Heart left ventricle (tissue), 16 donors: ENCODE results near the gene SRR. TPM values are rescaled to one million over a fixed set of nuclear protein-coding genes. Genes with fewer than 3 reads are reported as not detected.

Source experiments
- ATAC-seq, 4 donors: fragments of 200-7000 bp; cut with Tn5 transposase; one replicate each; pipeline ENCODE4 v1.9.1; 2020 to 2022; ENCODE audit warnings: moderate library complexity in 4 of 4, mild to moderate bottlenecking in 3 of 4, moderate number of reproducible peaks in 1 of 4
- DNase-seq, 5 donors: peaks; one replicate each; pipeline ENCODE4 v3.0.0-alpha.2; 2020
- H3K27ac ChIP-seq, 12 donors: fragments of 200-600 bp; sonication (generic) in 4 of 12; one replicate each; pipeline versions ENCODE4 v1.5.0 to v1.8.0; 2016 to 2022; ENCODE audit warnings: mild to moderate bottlenecking in 2 of 12
- H3K27me3 ChIP-seq, 9 donors: fragments of 200-600 bp; sonication (generic) in 2 of 9; one replicate each; pipeline versions ENCODE4 v1.5.1 to v1.8.0; 2016 to 2022; ENCODE audit warnings: mild to moderate bottlenecking in 3 of 9
- H3K36me3 ChIP-seq, 9 donors: fragments of 200-600 bp; sonication (generic) in 2 of 9; one replicate each; pipeline versions ENCODE4 v1.5.0 to v1.8.0; 2018 to 2022; ENCODE audit warnings: mild to moderate bottlenecking in 2 of 9
- H3K4me1 ChIP-seq, 12 donors: fragments of 200-600 bp; sonication (generic) in 4 of 12; one replicate each; pipeline versions ENCODE4 v1.5.0 to v1.8.0; 2016 to 2022; ENCODE audit warnings: mild to moderate bottlenecking in 3 of 12
- H3K4me3 ChIP-seq, 12 donors: fragments of 200-600 bp; sonication (generic) in 4 of 12; one replicate each; pipeline versions ENCODE4 v1.5.0 to v1.8.0; 2017 to 2022; ENCODE audit warnings: mild to moderate bottlenecking in 9 of 12, moderate library complexity in 4 of 12
- H3K9me3 ChIP-seq, 12 donors: fragments of 200-600 bp; sonication (generic) in 4 of 12; one replicate each; pipeline versions ENCODE4 v1.5.0 to v1.8.0; 2016 to 2022; ENCODE audit warnings: mild to moderate bottlenecking in 1 of 12
- POLR2A ChIP-seq, 2 donors: fragments of 450-650 bp; IDR thresholded peaks; one replicate each; pipeline ENCODE4 v1.6.1; 2017; ENCODE audit warnings: antibody characterized with exemption in 2 of 2, mild to moderate bottlenecking in 2 of 2, moderate library complexity in 2 of 2
- WGBS, 4 donors: extraction: QIAGEN DNeasy Blood & Tissue Kit in 2 of 4; methylation state at CpG; one replicate each; pipeline versions ENCODE4 v1.1.5 to v1.1.7; 2013 to 2018; 5-methylcytosine and 5-hydroxymethylcytosine counted together
- intact Hi-C, 10 donors: fragments of 100-400 bp; cut with DNase I; formaldehyde crosslinking; loops; one replicate each; pipeline versions ENCODE4 v1.11.1 to v1.14.2; 2022
- polyA plus RNA-seq, 2 donors: library from polyadenylated mRNA; stranded (reverse); fragments of 200-250 nt; gene quantifications; one replicate each; pipeline ENCODE4 v1.2.3, GENCODE V29; 2013
- total RNA-seq, 9 donors: library from RNA; depleted of rRNA in 2 of 9; stranded (reverse); fragments of >200 nt in 2 of 9; fragmentation: NEBNext Ultra II Directional in 3 of 9; extraction: Animal tissue kit (Norgen Biotek cat#: 25700) in 3 of 9; gene quantifications; one replicate each; pipeline versions ENCODE4 v1.1.0 to v1.2.4, GENCODE V29; 2016 to 2023
- TF ChIP-seq, protein P1 (sequence below), 12 donors: fragments of 200-600 bp; sonication (generic) in 4 of 12; IDR thresholded peaks; one replicate each; pipeline versions ENCODE4 v1.5.0 to v1.8.0; 2018 to 2022; ENCODE audit warnings: antibody characterized with exemption in 12 of 12, mild to moderate bottlenecking in 5 of 12
- donor health status: ischemic (EF 13 %, LVEDD 7.1; RV severe dilation, severe dysfunction).
- donor health status: healthy with polysubstance abuse.
- donor health status: DM: no; HTN: yes; CAD: no.
- donor health status: DM: no; HTN: no; CAD: no.
- donor health status: ischemic (EF 25% LVEDD 6.9; RV normal size, moderate dysfunction).
- donor health status: ischemic (EF 25% LVEDD 5.7; RV mildly dilated, moderate dysfunction).
- donor health status: healthy.
- donor health status: DM: yes; HTN: yes; CAD: no.
- donor health status: ischemic (EF 35%, LVEDD 5.7; RV mildly dilated, moderate dysfunction).
- donor health status: nonischemic (EF 11% LVEDD 7.7; RV severe dilation, severe dysfunction).
- donor health status: DM: yes; HTN: yes; CAD: no.
- donor health status: PGD.
- donor health status: ischemic (EF 29% LVEDD 5.4; RV normal size, mild dysfunction).
- donor health status: nonischemic (EF 23%, LVEDD 6.1; RV moderate dilation, normal function).

SRR gene
- total and polyA plus RNA-seq, 11 donors, result 2.9 to 19.7 (median 8.6) TPM

DNA sequence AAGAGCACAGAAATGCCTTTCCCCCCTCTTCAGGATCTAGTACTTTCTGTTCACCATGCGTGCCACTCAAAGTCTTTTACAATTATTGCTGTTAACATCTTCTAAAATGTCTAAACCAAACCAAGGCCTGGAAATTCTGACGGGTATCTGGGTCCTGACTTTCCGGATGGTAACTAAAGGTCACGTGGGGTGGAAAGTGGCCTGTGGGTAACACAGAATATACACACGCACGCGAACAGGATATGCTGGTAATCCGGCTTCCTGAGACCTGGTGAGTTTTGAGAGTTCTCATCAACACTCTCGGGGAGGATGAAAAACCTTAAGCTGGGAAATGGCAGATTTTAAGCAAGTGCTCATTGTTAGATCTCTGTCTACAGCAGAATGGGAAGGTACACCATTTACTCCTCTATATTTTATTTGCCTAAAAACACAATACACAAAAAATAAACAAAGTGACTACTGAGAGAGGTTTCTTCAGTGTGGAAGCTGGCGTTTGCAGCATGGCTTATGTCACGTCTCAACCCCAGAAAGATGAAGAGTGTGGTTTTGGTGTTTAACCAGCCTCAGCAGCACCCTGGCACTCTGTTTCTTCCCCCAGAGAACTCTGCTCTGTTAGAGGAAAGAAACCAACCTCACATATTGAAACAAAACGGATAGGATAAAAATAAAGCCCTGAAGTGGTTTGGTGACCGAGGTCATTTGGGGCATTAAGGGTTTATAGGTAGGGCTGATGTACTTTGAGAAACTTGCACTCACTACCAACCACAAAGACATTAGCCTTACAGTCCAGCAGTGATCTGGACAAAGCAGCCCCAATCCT lies 37.5 kb upstream of the SRR start:
- peak overlapping the region in 2 of 12 donors; percentile 16 to 85 for H3K27ac ChIP-seq
- H3K4me1 ChIP-seq, result peaks cover 0 to 41% (median 10%) of the 10 kb centered on the region in 12 donors
- no peaks in the 10 kb centered on the region for H3K27me3 ChIP-seq
- intact Hi-C loops, result no loop called here
- H3K9me3 ChIP-seq, result no peaks in the 10 kb centered on the region
- DNase-seq (no peak), ATAC-seq (peak in 1 of 4 donors; percentile 78)
- peaks cover 0 to 41% (median 22%) of the 10 kb centered on the region in 9 donors for H3K36me3 ChIP-seq
- H3K4me3 ChIP-seq, result no peak overlapping the region
- TF ChIP-seq, protein P1, sequence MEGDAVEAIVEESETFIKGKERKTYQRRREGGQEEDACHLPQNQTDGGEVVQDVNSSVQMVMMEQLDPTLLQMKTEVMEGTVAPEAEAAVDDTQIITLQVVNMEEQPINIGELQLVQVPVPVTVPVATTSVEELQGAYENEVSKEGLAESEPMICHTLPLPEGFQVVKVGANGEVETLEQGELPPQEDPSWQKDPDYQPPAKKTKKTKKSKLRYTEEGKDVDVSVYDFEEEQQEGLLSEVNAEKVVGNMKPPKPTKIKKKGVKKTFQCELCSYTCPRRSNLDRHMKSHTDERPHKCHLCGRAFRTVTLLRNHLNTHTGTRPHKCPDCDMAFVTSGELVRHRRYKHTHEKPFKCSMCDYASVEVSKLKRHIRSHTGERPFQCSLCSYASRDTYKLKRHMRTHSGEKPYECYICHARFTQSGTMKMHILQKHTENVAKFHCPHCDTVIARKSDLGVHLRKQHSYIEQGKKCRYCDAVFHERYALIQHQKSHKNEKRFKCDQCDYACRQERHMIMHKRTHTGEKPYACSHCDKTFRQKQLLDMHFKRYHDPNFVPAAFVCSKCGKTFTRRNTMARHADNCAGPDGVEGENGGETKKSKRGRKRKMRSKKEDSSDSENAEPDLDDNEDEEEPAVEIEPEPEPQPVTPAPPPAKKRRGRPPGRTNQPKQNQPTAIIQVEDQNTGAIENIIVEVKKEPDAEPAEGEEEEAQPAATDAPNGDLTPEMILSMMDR (IDR thresholded peaks at IDR 0.05), result no peak
- TF ChIP-seq POLR2A (IDR thresholded peaks at IDR 0.05), result no peak
- WGBS, 4 donors, result 72 to 82% (median 79%) methylated on average over 13 of the region's 13 CpGs

DNA sequence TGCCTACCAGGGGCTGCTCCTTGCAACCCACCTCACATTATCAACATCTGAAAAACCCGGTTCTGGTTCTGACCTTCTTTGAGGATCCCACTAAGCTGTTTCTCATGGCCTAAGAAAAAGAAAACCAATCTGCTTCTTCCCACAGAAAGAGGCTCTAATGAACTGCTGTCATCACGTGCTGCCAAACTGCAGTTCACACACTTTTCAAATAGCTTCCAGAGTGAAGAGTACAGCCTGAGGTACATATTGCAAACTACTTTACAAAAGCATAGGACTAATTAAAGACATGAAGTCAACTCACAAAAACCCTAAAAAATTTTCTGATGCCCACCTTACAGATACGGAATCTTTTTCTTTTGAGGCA lies 36.9 kb upstream of the SRR start:
- H3K36me3 ChIP-seq, result peaks cover 0 to 40% (median 22%) of the 10 kb centered on the region in 9 donors
- DNase-seq (no peak), ATAC-seq (no peak)
- no peaks in the 10 kb centered on the region for H3K9me3 ChIP-seq
- intact Hi-C loops, result no loop called here
- no peaks in the 10 kb centered on the region for H3K27me3 ChIP-seq
- 46 to 62% (median 52%) methylated on average over 3 of the region's 3 CpGs for WGBS, 4 donors
- TF ChIP-seq, protein P1 (IDR thresholded peaks at IDR 0.05), result no peak
- no peak for TF ChIP-seq POLR2A (IDR thresholded peaks at IDR 0.05)
- no peak overlapping the region for H3K4me3 ChIP-seq
- peak overlapping the region in 1 of 12 donors; percentile 85 for H3K27ac ChIP-seq
- peaks cover 0 to 38% (median 10%) of the 10 kb centered on the region in 12 donors for H3K4me1 ChIP-seq

DNA sequence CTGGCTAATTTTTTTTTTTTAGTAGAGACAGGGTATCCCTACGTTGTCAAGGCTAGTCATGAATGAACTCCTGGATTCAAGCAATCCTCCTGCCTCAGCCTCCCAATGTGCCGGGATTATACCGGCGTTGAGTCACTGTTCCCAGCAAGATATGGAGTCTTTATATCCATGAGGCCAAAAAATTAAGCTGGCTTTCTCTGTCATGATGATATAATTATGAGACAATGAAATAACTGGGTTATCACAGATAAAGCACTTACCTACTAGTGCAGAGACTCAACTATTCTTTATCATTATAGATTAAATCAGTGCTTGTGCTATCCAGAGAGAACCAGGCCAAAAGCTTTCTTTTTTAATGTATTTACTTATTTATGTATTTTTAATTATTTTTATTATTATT lies 36.4 kb upstream of the SRR start:
- Histone ChIP-seq H3K4me1 (peaks cover 0 to 33% (median 9%) of the 10 kb centered on the region in 12 donors), H3K27me3 (no peaks in the 10 kb centered on the region), H3K36me3 (peaks cover 0 to 42% (median 22%) of the 10 kb centered on the region in 9 donors), H3K27ac (peak overlapping the region in 1 of 12 donors; percentile 85), H3K4me3 (no peak overlapping the region), H3K9me3 (no peaks in the 10 kb centered on the region)
- 88 to 92% (median 90%) methylated on average over 4 of the region's 4 CpGs for WGBS, 4 donors
- intact Hi-C loops, result no loop called here
- ATAC-seq (no peak), DNase-seq (no peak)
- TF ChIP-seq, protein P1 (IDR thresholded peaks at IDR 0.05), result no peak
- TF ChIP-seq POLR2A (IDR thresholded peaks at IDR 0.05), result no peak

DNA sequence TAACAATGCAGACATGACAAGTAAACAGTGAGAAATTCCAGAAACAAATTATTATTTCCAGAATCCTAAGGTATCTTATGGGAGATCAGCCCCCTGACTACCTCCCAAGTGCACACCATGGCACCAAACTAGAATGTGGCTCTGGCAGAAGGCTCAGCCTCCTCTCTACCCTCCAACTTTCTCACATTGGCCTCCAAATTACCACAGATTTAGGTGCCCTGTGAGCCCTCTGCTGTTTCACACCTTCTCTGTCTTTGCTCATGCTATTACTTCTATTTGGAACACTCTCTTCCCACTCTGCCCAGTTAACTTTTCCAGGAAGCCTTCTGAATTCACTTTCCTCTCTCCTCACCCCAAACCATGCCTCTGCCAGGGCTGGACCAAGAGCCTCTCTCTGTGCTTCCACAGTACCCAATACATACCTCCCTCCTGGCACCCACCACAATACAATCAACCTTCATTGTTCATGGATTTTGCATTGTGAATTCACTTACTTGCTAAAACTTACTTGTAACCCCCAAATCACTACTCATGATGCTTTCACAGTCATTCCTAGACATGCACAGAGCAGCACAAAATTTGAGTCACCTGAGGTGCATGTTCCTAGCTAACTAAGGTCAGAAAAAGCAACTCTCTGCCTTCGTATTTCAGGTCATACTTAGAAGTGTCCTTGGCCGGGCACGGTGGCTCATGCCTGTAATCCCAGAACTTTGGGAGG lies 31.6 kb upstream of the SRR start:
- ATAC-seq (no peak), DNase-seq (no peak)
- Histone ChIP-seq H3K27ac (no peak overlapping the region), H3K27me3 (no peaks in the 10 kb centered on the region), H3K9me3 (no peaks in the 10 kb centered on the region), H3K4me1 (peaks cover 0 to 4% (median 0%) of the 10 kb centered on the region in 12 donors), H3K36me3 (peaks cover 0 to 69% (median 48%) of the 10 kb centered on the region in 9 donors), H3K4me3 (no peak overlapping the region)
- no peak for TF ChIP-seq POLR2A (IDR thresholded peaks at IDR 0.05)
- TF ChIP-seq, protein P1 (IDR thresholded peaks at IDR 0.05), result no peak
- WGBS, 4 donors, result 95 to 100% (median 97%) methylated on average over 3 of the region's 3 CpGs
- intact Hi-C loops, result loop anchor here in 1 of 10 donors (10.0 kb wide), 1 partner anchor 367 kb away; no protein-coding TSS in a partner anchor
